Tibial nerve (tissue), 4 donors: Measurements from ENCODE around the gene FOXJ3.

Source experiments
- EP300 ChIP-seq, 2 donors: sonication (generic); formaldehyde crosslinking; IDR thresholded peaks; one replicate each; pipeline ENCODE4 v1.6.1; 2017; ENCODE audit warnings: antibody characterized with exemption in 2 of 2, mild to moderate bottlenecking in 1 of 2
- POLR2A ChIP-seq, 2 donors: fragments of 450-650 bp; IDR thresholded peaks; one replicate each; pipeline ENCODE4 v1.6.1; 2017; ENCODE audit warnings: antibody characterized with exemption in 2 of 2, mild to moderate bottlenecking in 2 of 2, moderate library complexity in 2 of 2
- TF ChIP-seq, protein P1 (sequence below), 5 experiments: fragments of 200-600 bp in 3 of 5; fragments of 450-650 bp in 2 of 5; sonication (generic) in 3 of 5; IDR thresholded peaks; one replicate each; pipeline ENCODE4 v1.5.1; 2016 to 2019; ENCODE audit warnings: antibody characterized with exemption in 5 of 5, mild to moderate bottlenecking in 3 of 5, moderate library complexity in 2 of 5

DNA sequence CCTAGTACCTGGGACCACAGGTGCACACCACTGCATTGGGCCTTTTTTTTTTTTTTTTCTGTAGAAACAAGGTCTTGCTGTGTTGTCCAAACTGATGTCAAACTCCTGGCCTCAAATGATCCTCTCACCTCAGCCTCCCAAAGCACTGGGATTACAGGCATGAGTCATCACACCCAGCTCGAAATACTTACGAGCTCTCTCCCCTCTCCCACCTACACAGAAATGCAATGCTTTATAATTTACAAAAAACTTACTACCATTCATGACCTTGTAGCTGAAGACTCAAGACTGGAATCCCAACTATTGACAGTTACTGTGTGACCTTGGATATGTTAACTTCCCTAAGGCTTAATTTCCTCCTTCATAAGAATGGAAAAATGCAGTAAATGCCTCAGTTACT lies 18.7 kb downstream of the FOXJ3 start:
- TF ChIP-seq, protein P1, sequence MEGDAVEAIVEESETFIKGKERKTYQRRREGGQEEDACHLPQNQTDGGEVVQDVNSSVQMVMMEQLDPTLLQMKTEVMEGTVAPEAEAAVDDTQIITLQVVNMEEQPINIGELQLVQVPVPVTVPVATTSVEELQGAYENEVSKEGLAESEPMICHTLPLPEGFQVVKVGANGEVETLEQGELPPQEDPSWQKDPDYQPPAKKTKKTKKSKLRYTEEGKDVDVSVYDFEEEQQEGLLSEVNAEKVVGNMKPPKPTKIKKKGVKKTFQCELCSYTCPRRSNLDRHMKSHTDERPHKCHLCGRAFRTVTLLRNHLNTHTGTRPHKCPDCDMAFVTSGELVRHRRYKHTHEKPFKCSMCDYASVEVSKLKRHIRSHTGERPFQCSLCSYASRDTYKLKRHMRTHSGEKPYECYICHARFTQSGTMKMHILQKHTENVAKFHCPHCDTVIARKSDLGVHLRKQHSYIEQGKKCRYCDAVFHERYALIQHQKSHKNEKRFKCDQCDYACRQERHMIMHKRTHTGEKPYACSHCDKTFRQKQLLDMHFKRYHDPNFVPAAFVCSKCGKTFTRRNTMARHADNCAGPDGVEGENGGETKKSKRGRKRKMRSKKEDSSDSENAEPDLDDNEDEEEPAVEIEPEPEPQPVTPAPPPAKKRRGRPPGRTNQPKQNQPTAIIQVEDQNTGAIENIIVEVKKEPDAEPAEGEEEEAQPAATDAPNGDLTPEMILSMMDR (IDR thresholded peaks at IDR 0.05) = no peak
- no peak for TF ChIP-seq EP300 (IDR thresholded peaks at IDR 0.05)
- no peak for TF ChIP-seq POLR2A (IDR thresholded peaks at IDR 0.05)
